Measurements from ENCODE around the gene DSTN.

Gene DSTN

DNA sequence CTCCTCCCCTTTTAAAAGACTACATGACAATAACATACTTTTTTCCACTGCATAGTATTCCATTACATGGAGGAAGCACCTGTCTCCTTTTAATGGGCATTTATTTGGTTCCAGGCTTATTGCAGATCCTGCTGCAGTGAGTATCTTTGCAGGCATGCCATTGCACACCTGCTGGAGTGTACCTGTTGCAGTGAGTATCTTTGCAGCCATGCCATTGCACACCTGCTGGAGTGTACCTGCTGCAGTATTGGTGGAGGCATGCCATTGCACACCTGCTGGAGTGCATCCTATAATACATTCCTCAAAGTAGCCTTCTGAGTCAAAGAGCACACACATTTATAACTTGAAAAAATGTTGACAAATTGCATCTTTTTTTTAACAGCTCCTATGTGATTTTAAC is 40.3 kb upstream of the DSTN start:
- Histone ChIP-seq H3K27me3 (replicated peaks in 2 of 5; ENCODE audit: control insufficient read depth in 4 of 5, insufficient read depth in 5 of 5, low read length in 4 of 5) (peaks cover 0 to 12% (median 2%) of the 10 kb centered on the region in 5 experiments), H3K9me3 (ENCODE audit: control extremely low read depth in 1 of 5, control insufficient read depth in 4 of 5, insufficient read depth in 2 of 5, low read depth in 1 of 5, low read length in 4 of 5) (no peaks in the 10 kb centered on the region), H3K36me3 (ENCODE audit: control insufficient read depth in 4 of 4, insufficient read depth in 4 of 4, low read length in 3 of 4) (no peaks in the 10 kb centered on the region), H3K4me1 (ENCODE audit: control extremely low read depth in 1 of 4, control insufficient read depth in 4 of 4, insufficient read depth in 4 of 4, low read length in 3 of 4) (peaks cover 0 to 15% (median 12%) of the 10 kb centered on the region in 4 experiments), H3K4me3 (ENCODE audit: control insufficient read depth in 1 of 7, extremely low read depth in 1 of 7, insufficient read depth in 4 of 7, low read depth in 2 of 7, low read length in 6 of 7) (no peak overlapping the region), H3K27ac (ENCODE audit: insufficient read depth in 1 of 2, low read depth in 1 of 2, low read length in 2 of 2, poor library complexity in 1 of 2, severe bottlenecking in 2 of 2) (no peak overlapping the region)
- CTCF ChIA-PET: interaction anchor here (0.8 to 2.6 kb wide), 4 partner anchors 11 to 25 kb away, joined by 3 to 13 read pairs (median 4); no protein-coding TSS in a partner anchor
- no peak for DNase-seq
- POLR2A ChIA-PET: interaction anchor here (0.6 kb wide), 1 partner anchor 30 kb away, joined by 3 read pairs; no protein-coding TSS in a partner anchor

DNA sequence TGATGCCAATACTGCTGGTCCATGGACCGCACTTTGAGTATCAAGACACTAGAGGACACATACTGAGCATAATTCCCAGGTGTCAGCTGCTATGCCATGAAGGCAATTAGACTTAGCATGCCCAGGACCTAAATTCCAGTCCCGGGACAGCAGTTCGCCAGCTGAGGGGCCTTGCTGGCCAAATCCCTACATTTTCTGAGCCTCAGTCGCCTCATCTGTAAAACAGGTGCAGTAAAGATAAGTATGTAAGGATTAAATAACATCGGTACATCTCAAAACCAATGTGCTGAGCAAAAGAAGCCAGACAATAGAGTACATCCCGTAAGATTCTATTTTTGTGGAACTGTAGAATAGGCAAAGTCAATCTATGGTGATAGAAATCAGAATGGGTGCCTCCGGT is 39.7 kb upstream of the DSTN start:
- DNase-seq: no peak
- no peak overlapping the region for H3K27ac ChIP-seq (ENCODE audit: insufficient read depth in 1 of 2, low read depth in 1 of 2, low read length in 2 of 2, poor library complexity in 1 of 2, severe bottlenecking in 2 of 2)
- H3K4me1 ChIP-seq (ENCODE audit: control extremely low read depth in 1 of 4, control insufficient read depth in 4 of 4, insufficient read depth in 4 of 4, low read length in 3 of 4): peaks cover 0 to 15% (median 12%) of the 10 kb centered on the region in 4 experiments
- ChIA-PET POLR2A (no interaction called here), CTCF (interaction anchor here (0.8 to 2.6 kb wide), 6 partner anchors 10 to 41 kb away, joined by 3 to 13 read pairs (median 4); no protein-coding TSS in a partner anchor)
- no peaks in the 10 kb centered on the region for H3K36me3 ChIP-seq (ENCODE audit: control insufficient read depth in 4 of 4, insufficient read depth in 4 of 4, low read length in 3 of 4)
- no peaks in the 10 kb centered on the region for H3K9me3 ChIP-seq (ENCODE audit: control extremely low read depth in 1 of 5, control insufficient read depth in 4 of 5, insufficient read depth in 2 of 5, low read depth in 1 of 5, low read length in 4 of 5)
- H3K27me3 ChIP-seq (replicated peaks in 2 of 5; ENCODE audit: control insufficient read depth in 4 of 5, insufficient read depth in 5 of 5, low read length in 4 of 5): peaks cover 0 to 12% (median 2%) of the 10 kb centered on the region in 5 experiments
- 100% methylated on average over 5 of the region's 7 CpGs for WGBS (ENCODE audit: insufficient coverage)
- no peak overlapping the region for H3K4me3 ChIP-seq (ENCODE audit: control insufficient read depth in 1 of 7, extremely low read depth in 1 of 7, insufficient read depth in 4 of 7, low read depth in 2 of 7, low read length in 6 of 7)

DNA sequence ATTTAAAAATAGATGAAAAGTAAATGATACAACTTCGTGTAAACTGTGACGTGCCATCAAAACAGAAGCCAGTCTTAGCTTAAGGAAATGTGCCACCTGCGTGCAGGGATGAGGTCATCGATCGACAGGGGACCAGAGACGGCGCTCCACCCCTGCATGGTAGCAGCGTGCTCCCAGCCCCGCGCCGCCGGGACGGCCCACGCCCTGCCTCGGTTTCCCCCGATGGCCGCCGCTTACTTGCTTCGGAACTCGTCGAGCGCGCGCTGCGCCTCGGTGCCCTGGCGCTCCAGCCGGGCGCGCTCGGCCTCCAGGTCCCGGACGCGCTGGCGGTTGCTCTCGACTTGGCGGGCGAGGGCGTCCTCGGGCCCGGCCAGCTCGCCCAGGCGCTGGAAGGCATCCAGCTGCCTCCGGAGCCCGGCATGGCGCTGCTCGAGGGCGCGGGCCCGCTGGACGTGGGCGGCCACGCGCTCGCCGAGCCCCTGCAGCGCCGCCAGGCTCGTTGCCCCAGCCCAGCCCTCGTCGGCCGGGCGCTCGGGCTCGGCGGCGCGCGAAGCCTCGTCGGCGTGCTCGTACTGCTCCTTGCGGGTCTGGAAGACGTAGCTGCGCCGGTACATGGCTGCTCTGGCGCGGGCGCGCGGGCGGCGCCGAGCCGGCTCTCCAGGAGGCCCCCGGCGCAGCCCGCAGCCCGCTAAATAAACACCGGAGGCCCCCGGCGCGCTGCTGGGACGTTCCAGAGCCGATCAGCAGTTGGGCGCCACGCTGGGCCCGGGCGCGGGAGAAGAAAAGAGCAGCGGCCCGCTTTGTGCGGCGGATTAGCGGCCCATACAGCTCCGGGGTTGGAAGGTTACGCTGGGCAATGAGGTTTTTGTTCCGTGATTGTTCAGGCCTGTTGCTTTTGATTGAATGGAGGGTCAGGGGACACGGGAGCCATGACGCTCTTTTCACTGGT is 38.9 kb upstream of the DSTN start, which contains the start of gene BFSP1:
BFSP1 (minus strand) TSS at position 664 of the 949 bp plus-strand sequence; CDS start at position 614, 50 bp downstream.
- under 1% methylated on average over 90 of the region's 111 CpGs for WGBS (ENCODE audit: insufficient coverage)
- H3K27ac ChIP-seq (ENCODE audit: insufficient read depth in 1 of 2, low read depth in 1 of 2, low read length in 2 of 2, poor library complexity in 1 of 2, severe bottlenecking in 2 of 2): no peak within 1 kb of the TSS
- CTCF ChIA-PET: interaction anchor here (0.6 to 2.6 kb wide), 11 partner anchors 9 to 367 kb away, joined by 3 to 13 read pairs (median 3); no protein-coding TSS in a partner anchor
- H3K27me3 ChIP-seq (replicated peaks in 2 of 5; ENCODE audit: control insufficient read depth in 4 of 5, insufficient read depth in 5 of 5, low read length in 4 of 5): peaks cover 0 to 12% (median 2%) of the 10 kb centered on the region in 5 experiments
- H3K4me1 ChIP-seq (ENCODE audit: control extremely low read depth in 1 of 4, control insufficient read depth in 4 of 4, insufficient read depth in 4 of 4, low read length in 3 of 4): peaks cover 0 to 15% (median 12%) of the 10 kb centered on the region in 4 experiments
- no peaks in the 10 kb centered on the region for H3K36me3 ChIP-seq (ENCODE audit: control insufficient read depth in 4 of 4, insufficient read depth in 4 of 4, low read length in 3 of 4)
- POLR2A ChIA-PET: no interaction called here
- DNase-seq: peak; percentile 39 to 83 (median 75)
- H3K4me3 ChIP-seq (ENCODE audit: control insufficient read depth in 1 of 7, extremely low read depth in 1 of 7, insufficient read depth in 4 of 7, low read depth in 2 of 7, low read length in 6 of 7): peak within 1 kb of the TSS; percentile 19 to 77 (median 51)
- no peaks in the 10 kb centered on the region for H3K9me3 ChIP-seq (ENCODE audit: control extremely low read depth in 1 of 5, control insufficient read depth in 4 of 5, insufficient read depth in 2 of 5, low read depth in 1 of 5, low read length in 4 of 5)

DNA sequence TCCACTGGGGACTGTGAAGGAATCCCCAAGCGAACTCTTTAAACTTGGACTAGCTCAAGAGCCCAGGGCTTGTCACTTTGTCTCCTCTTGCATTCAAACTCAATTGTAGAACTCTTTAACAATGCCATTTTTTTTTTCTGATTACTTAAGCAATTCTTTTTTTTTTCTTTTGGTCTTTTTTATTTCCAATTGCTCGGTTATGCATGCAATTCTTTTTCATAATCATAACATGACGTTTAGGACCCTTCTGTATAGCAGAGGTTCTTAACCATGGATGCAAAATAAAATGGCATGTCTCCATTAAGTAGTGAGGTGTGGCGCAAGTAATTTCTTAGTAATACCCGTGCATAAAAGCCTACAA is 38.2 kb upstream of the DSTN start:
- Histone ChIP-seq H3K27ac (ENCODE audit: insufficient read depth in 1 of 2, low read depth in 1 of 2, low read length in 2 of 2, poor library complexity in 1 of 2, severe bottlenecking in 2 of 2) (no peak overlapping the region), H3K4me3 (ENCODE audit: control insufficient read depth in 1 of 7, extremely low read depth in 1 of 7, insufficient read depth in 4 of 7, low read depth in 2 of 7, low read length in 6 of 7) (peak overlapping the region; percentile 19 to 77 (median 51)), H3K27me3 (replicated peaks in 2 of 5; ENCODE audit: control insufficient read depth in 4 of 5, insufficient read depth in 5 of 5, low read length in 4 of 5) (peaks cover 0 to 12% (median 2%) of the 10 kb centered on the region in 5 experiments), H3K36me3 (ENCODE audit: control insufficient read depth in 4 of 4, insufficient read depth in 4 of 4, low read length in 3 of 4) (no peaks in the 10 kb centered on the region), H3K4me1 (ENCODE audit: control extremely low read depth in 1 of 4, control insufficient read depth in 4 of 4, insufficient read depth in 4 of 4, low read length in 3 of 4) (peaks cover 0 to 15% (median 12%) of the 10 kb centered on the region in 4 experiments), H3K9me3 (ENCODE audit: control extremely low read depth in 1 of 5, control insufficient read depth in 4 of 5, insufficient read depth in 2 of 5, low read depth in 1 of 5, low read length in 4 of 5) (no peaks in the 10 kb centered on the region)
- WGBS (ENCODE audit: insufficient coverage): 75% methylated on average over 3 of the region's 5 CpGs
- POLR2A ChIA-PET: no interaction called here
- CTCF ChIA-PET: interaction anchor here (0.6 to 2.6 kb wide), 8 partner anchors 14 to 366 kb away, joined by 3 to 13 read pairs (median 3); no protein-coding TSS in a partner anchor
- DNase-seq: no peak

DNA sequence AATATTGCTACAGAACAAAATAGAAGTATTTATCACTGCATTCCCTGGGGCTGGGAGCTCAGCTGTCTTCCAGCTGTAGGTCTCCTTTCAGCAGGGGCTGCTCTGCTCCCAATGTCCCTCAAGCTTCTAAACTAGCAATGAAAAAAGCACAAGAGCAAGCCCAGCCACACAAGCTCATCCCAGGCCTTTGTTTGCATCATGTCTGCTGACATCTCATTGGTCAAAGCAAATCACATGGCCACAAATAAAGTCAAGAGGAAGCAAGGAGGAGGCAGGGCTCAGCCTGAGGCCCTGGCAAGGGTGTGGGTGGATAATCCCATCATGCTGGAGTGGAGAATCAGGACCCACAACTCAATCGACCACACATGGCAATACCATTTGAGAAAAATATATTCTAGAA is 36.5 kb upstream of the DSTN start:
- Histone ChIP-seq H3K36me3 (ENCODE audit: control insufficient read depth in 4 of 4, insufficient read depth in 4 of 4, low read length in 3 of 4) (no peaks in the 10 kb centered on the region), H3K9me3 (ENCODE audit: control extremely low read depth in 1 of 5, control insufficient read depth in 4 of 5, insufficient read depth in 2 of 5, low read depth in 1 of 5, low read length in 4 of 5) (no peaks in the 10 kb centered on the region), H3K4me3 (ENCODE audit: control insufficient read depth in 1 of 7, extremely low read depth in 1 of 7, insufficient read depth in 4 of 7, low read depth in 2 of 7, low read length in 6 of 7) (no peak overlapping the region), H3K27ac (ENCODE audit: insufficient read depth in 1 of 2, low read depth in 1 of 2, low read length in 2 of 2, poor library complexity in 1 of 2, severe bottlenecking in 2 of 2) (no peak overlapping the region), H3K27me3 (replicated peaks in 2 of 5; ENCODE audit: control insufficient read depth in 4 of 5, insufficient read depth in 5 of 5, low read length in 4 of 5) (peaks cover 0 to 12% (median 2%) of the 10 kb centered on the region in 5 experiments), H3K4me1 (ENCODE audit: control extremely low read depth in 1 of 4, control insufficient read depth in 4 of 4, insufficient read depth in 4 of 4, low read length in 3 of 4) (peaks cover 0 to 15% (median 12%) of the 10 kb centered on the region in 4 experiments)
- DNase-seq: peak; percentile 14 to 33 (median 26)
- ChIA-PET CTCF (interaction anchor here (1.6 to 1.8 kb wide), 3 partner anchors 77 to 463 kb away, joined by 3 to 5 read pairs (median 3); no protein-coding TSS in a partner anchor), POLR2A (no interaction called here)
- WGBS (ENCODE audit: insufficient coverage): 67% methylated on average over 1 of the region's 1 CpG

DNA sequence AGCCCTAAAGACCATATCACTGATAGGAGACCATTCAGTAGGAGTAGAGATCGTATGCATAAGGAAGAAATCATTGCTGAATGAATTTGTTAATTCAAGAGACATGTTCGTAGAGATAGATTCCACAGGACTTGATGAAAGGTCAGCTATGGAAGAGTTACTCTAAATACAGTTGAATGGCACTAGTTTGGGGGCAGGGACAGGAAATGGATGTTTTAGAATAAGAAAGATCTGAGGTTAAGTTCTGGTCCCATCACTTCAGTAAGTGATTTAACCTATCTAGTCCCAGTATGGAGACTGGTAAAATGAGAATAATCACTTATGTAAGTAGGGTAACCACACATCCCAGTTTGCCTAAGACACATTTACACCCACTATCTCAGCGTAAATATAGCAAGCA is 35.8 kb upstream of the DSTN start:
- no peak overlapping the region for H3K4me3 ChIP-seq (ENCODE audit: control insufficient read depth in 1 of 7, extremely low read depth in 1 of 7, insufficient read depth in 4 of 7, low read depth in 2 of 7, low read length in 6 of 7)
- no peaks in the 10 kb centered on the region for H3K36me3 ChIP-seq (ENCODE audit: control insufficient read depth in 4 of 4, insufficient read depth in 4 of 4, low read length in 3 of 4)
- WGBS (ENCODE audit: insufficient coverage): 100% methylated on average over 3 of the region's 3 CpGs
- DNase-seq: no peak
- peaks cover 0 to 12% (median 2%) of the 10 kb centered on the region in 5 experiments for H3K27me3 ChIP-seq (replicated peaks in 2 of 5; ENCODE audit: control insufficient read depth in 4 of 5, insufficient read depth in 5 of 5, low read length in 4 of 5)
- POLR2A ChIA-PET: no interaction called here
- CTCF ChIA-PET: interaction anchor here (1.2 to 4.3 kb wide), 7 partner anchors 20 to 463 kb away, joined by 3 to 33 read pairs (median 4); no protein-coding TSS in a partner anchor
- H3K27ac ChIP-seq (ENCODE audit: insufficient read depth in 1 of 2, low read depth in 1 of 2, low read length in 2 of 2, poor library complexity in 1 of 2, severe bottlenecking in 2 of 2): no peak overlapping the region
- no peaks in the 10 kb centered on the region for H3K9me3 ChIP-seq (ENCODE audit: control extremely low read depth in 1 of 5, control insufficient read depth in 4 of 5, insufficient read depth in 2 of 5, low read depth in 1 of 5, low read length in 4 of 5)
- peaks cover 0 to 22% (median 12%) of the 10 kb centered on the region in 4 experiments for H3K4me1 ChIP-seq (ENCODE audit: control extremely low read depth in 1 of 4, control insufficient read depth in 4 of 4, insufficient read depth in 4 of 4, low read length in 3 of 4)
